ENCODE data around the gene PIK3AP1.

DNA sequence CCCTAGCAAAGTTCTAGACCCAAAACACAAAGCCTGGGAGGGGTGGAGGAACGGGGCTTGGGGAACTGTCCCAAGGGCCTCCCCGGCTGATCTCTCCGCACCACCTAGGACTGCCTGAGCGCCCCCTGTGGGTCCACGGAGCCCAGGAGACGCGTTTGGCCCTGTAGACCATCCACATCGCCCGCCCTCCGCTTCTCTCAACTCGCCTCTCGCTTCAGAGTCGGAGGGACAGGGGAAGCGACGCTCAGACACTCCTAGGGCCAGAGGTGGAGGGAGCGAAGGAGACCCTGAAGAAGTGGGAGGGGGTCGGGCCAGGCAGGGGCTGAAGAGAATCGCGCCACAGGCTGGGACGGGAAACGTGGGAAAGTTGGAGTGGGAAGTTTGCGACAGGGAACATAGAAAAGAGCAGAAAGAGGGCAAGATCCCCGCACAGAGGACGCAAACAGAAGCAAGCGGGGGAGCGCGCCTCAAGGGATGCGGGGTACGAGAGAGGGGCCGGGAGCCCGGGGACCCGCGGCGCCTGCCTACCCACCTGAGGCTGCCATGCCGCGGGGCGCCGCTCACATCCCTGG, 378 bp downstream of the PIK3AP1 start:
- TF ChIP-seq, protein P1, sequence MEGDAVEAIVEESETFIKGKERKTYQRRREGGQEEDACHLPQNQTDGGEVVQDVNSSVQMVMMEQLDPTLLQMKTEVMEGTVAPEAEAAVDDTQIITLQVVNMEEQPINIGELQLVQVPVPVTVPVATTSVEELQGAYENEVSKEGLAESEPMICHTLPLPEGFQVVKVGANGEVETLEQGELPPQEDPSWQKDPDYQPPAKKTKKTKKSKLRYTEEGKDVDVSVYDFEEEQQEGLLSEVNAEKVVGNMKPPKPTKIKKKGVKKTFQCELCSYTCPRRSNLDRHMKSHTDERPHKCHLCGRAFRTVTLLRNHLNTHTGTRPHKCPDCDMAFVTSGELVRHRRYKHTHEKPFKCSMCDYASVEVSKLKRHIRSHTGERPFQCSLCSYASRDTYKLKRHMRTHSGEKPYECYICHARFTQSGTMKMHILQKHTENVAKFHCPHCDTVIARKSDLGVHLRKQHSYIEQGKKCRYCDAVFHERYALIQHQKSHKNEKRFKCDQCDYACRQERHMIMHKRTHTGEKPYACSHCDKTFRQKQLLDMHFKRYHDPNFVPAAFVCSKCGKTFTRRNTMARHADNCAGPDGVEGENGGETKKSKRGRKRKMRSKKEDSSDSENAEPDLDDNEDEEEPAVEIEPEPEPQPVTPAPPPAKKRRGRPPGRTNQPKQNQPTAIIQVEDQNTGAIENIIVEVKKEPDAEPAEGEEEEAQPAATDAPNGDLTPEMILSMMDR (IDR thresholded peaks at IDR 0.05 in 8 of 11, conservative IDR thresholded peaks at IDR 0.05 in 3 of 11) = peak; percentile 39 to 83 (median 72)
- TF ChIP-seq POLR2A (IDR thresholded peaks at IDR 0.05) = no peak
